Measurements from ENCODE around the gene TFE3. TPM values are rescaled to one million over a fixed set of nuclear protein-coding genes. Genes with fewer than 3 reads are reported as not detected.

TFE3 gene
- total and polyA plus RNA-seq, 2 donors (not counting 3 experiments of a cell fraction or from before 2014, with no cell fraction given), result 22.3 to 37.1 TPM

DNA sequence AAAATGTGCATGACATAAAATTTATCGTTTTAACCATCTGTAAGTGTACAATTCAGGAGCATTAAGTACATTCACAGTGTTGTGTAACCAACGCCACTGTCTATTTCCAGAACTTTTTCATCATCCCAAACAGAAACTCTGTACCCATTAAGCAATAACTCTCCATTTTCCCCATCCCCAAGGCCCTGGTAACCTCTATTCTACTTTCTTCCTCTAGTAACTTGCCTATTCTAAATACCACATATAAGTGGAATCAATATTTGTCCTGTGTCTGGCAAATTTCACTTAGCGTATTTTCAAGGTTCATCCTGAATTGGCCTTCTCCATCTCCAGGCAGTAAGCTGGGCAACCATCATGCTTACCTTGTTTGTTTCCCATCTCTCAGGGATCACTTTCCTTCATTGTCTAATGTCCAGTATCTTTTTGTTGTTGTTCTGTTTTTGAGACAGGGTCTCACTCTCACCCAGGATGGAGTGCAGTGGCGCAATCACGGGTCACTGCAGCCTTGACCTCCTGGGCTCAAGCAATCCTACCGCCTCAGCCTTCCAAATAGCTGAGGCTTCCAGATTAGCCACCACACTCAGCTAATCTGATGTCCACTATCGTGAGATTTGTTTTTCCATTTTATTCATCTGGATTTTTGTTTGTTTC is 23.4 kb downstream of the TFE3 start:
- TF ChIP-seq, protein P1, sequence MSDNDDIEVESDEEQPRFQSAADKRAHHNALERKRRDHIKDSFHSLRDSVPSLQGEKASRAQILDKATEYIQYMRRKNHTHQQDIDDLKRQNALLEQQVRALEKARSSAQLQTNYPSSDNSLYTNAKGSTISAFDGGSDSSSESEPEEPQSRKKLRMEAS (IDR thresholded peaks at IDR 0.05; ENCODE audit: insufficient read depth, insufficient read length), result no peak
- TF ChIP-seq, protein P2, sequence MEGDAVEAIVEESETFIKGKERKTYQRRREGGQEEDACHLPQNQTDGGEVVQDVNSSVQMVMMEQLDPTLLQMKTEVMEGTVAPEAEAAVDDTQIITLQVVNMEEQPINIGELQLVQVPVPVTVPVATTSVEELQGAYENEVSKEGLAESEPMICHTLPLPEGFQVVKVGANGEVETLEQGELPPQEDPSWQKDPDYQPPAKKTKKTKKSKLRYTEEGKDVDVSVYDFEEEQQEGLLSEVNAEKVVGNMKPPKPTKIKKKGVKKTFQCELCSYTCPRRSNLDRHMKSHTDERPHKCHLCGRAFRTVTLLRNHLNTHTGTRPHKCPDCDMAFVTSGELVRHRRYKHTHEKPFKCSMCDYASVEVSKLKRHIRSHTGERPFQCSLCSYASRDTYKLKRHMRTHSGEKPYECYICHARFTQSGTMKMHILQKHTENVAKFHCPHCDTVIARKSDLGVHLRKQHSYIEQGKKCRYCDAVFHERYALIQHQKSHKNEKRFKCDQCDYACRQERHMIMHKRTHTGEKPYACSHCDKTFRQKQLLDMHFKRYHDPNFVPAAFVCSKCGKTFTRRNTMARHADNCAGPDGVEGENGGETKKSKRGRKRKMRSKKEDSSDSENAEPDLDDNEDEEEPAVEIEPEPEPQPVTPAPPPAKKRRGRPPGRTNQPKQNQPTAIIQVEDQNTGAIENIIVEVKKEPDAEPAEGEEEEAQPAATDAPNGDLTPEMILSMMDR (IDR thresholded peaks at IDR 0.05; ENCODE audit: extremely low read depth in 1 of 2, insufficient read depth in 1 of 2, low read depth in 1 of 2, low read length in 2 of 2), result no peak
- TF ChIP-seq JUN (IDR thresholded peaks at IDR 0.05; ENCODE audit: borderline replicate concordance, insufficient read depth, insufficient read length, low read depth), result no peak
- TF ChIP-seq EZH2 (IDR thresholded peaks at IDR 0.05; ENCODE audit: borderline replicate concordance, low read depth, low read length, severe bottlenecking), result no peak
- no peak for TF ChIP-seq POLR2AphosphoS5 (IDR thresholded peaks at IDR 0.05; ENCODE audit: insufficient read depth, low read depth, low read length)
- no peak overlapping the region for H3K4me2 ChIP-seq (ENCODE audit: insufficient read depth, low read length)
- no peaks in the 10 kb centered on the region for H4K20me1 ChIP-seq (replicated peaks; ENCODE audit: control insufficient read depth, extremely low read depth, insufficient read depth, low read length)
- H3K9me3 ChIP-seq (replicated peaks; ENCODE audit: control insufficient read depth, insufficient read depth, low read length), result no peaks in the 10 kb centered on the region
- ChIA-PET POLR2A (no interaction called here), CTCF (interaction anchor here (0.7 to 1.7 kb wide), 2 partner anchors 12 to 17 kb away, joined by 3 read pairs; no protein-coding TSS in a partner anchor)
- no TSS peak for BruUV-seq (replicated peaks)
- intact Hi-C loops (cut with micrococcal nuclease), result no loop called here
- no peak overlapping the region for H2AFZ ChIP-seq (ENCODE audit: low read depth, low read length)
- H3K27ac ChIP-seq (ENCODE audit: insufficient read depth, low read depth, low read length), result no peak overlapping the region
- FAIRE-seq (peak; percentile 28), DNase-seq (ENCODE audit: low read depth, low spot score) (no peak)
- no peak overlapping the region for H3K9ac ChIP-seq (replicated peaks; ENCODE audit: extremely low read depth, insufficient read depth, low read length)
- H3K9me1 ChIP-seq (replicated peaks; ENCODE audit: control insufficient read depth, extremely low read depth, insufficient read depth, low read length), result no peaks in the 10 kb centered on the region
- no peaks in the 10 kb centered on the region for H3K4me1 ChIP-seq (ENCODE audit: control insufficient read depth, extremely low read depth, insufficient read depth, low read length)
- H3K27me3 ChIP-seq (ENCODE audit: control insufficient read depth in 2 of 2, insufficient read depth in 2 of 2, low read length in 2 of 2), result no peaks in the 10 kb centered on the region
- no peaks in the 10 kb centered on the region for H3K79me2 ChIP-seq (ENCODE audit: control insufficient read depth, insufficient read depth, low read length)
- no peaks in the 10 kb centered on the region for H3K36me3 ChIP-seq (ENCODE audit: control insufficient read depth in 2 of 2, extremely low read depth in 1 of 2, insufficient read depth in 2 of 2, low read length in 2 of 2)
- H3K4me3 ChIP-seq (replicated peaks in 1 of 3; ENCODE audit: insufficient read depth in 1 of 3, low read depth in 1 of 3, low read length in 3 of 3), result no peak overlapping the region
- dilution Hi-C loops (cut with MboI; ENCODE audit: extremely low pct_ligation_motif_present, low sequenced_read_pairs), result no loop called here
